SK-N-SH (cell line): Measurements from ENCODE around the gene EED. TPM values are rescaled to one million over a fixed set of nuclear protein-coding genes. Genes with fewer than 3 reads are reported as not detected.

Source experiments
- CTCF ChIA-PET: fragments of 300-600, 350-600 bp; formaldehyde crosslinking; extraction: SDS; loops from one replicate; lab custom pipeline; 2021; lab: Yijun Ruan, JAX
- POLR2A ChIA-PET: fragments of 350-600 bp; sonication (Branson Sonifier 250); formaldehyde crosslinking; extraction: SDS; loops from one replicate; lab custom pipeline; 2020; ENCODE audit warnings: antibody characterized with exemption, inconsistent platforms; lab: Yijun Ruan, JAX
- DNase-seq: peaks from one replicate; pipeline ENCODE4 v3.0.0; 2012
- H2AFZ ChIP-seq: fragments of 200-600 bp; sonication (generic); 2 replicates; pipeline ENCODE4 v1.8.1; 2016; ENCODE audit warnings: antibody characterized with exemption, mild to moderate bottlenecking, low read depth
- H3F3A ChIP-seq: fragments of 200-600 bp; sonication (generic); replicated peaks from 2 replicates; pipeline ENCODE3; 2016; ENCODE audit warnings: antibody characterized with exemption, mild to moderate bottlenecking; ENCODE audit not compliant: insufficient read depth
- H3K27ac ChIP-seq, 2 experiments: fragments of 200-500 bp in 1 of 2; fragments of 200-600 bp in 1 of 2; sonication (Bioruptor generic) in 1 of 2; sonication (generic), shearing (Covaris generic) in 1 of 2; 2 replicates each; pipeline versions ENCODE4 v1.5.1 to v1.6.1; 2014 to 2016; ENCODE audit warnings: low read depth in 2 of 2, inconsistent platforms in 1 of 2, low read length in 1 of 2, mild to moderate bottlenecking in 1 of 2, mixed read lengths in 1 of 2
- H3K27me3 ChIP-seq: fragments of 200-600 bp; sonication (generic), shearing (Covaris generic); 2 replicates; pipeline ENCODE4 v1.6.1; 2016; ENCODE audit warnings: mixed run types; ENCODE audit not compliant: insufficient read depth
- H3K36me3 ChIP-seq, 2 experiments: fragments of 200-500 bp in 1 of 2; fragments of 200-600 bp in 1 of 2; sonication (Bioruptor generic) in 1 of 2; sonication (generic) in 1 of 2; replicated peaks in 1 of 2; 2 replicates each; pipeline versions ENCODE3 to v1.5.1; 2014 to 2016; ENCODE audit warnings: low read length in 1 of 2, mild to moderate bottlenecking in 1 of 2; ENCODE audit not compliant: insufficient read depth in 2 of 2, control insufficient read depth in 1 of 2
- H3K4me1 ChIP-seq, 2 experiments: fragments of 200-500 bp in 1 of 2; fragments of 200-600 bp in 1 of 2; sonication (Bioruptor generic) in 1 of 2; sonication (generic), shearing (Covaris generic) in 1 of 2; 2 replicates each; pipeline versions ENCODE4 v1.5.1 to v1.6.1; 2014 to 2016; ENCODE audit warnings: low read depth in 1 of 2, low read length in 1 of 2, mixed run types in 1 of 2; ENCODE audit not compliant: insufficient read depth in 2 of 2, control insufficient read depth in 1 of 2
- H3K4me2 ChIP-seq: fragments of 200-600 bp; sonication (generic), shearing (Covaris generic); 2 replicates; pipeline ENCODE4 v1.6.1; 2017; ENCODE audit warnings: mixed run types
- H3K4me3 ChIP-seq, 2 experiments: fragments of 200-500 bp in 1 of 2; fragments of 200-600 bp in 1 of 2; sonication (Bioruptor generic) in 1 of 2; sonication (generic), shearing (Covaris generic) in 1 of 2; 2 replicates each; pipeline versions ENCODE4 v1.5.1 to v1.8.1; 2014 to 2016; ENCODE audit warnings: low read depth in 2 of 2, inconsistent platforms in 1 of 2, low read length in 1 of 2, mild to moderate bottlenecking in 1 of 2, mixed read lengths in 1 of 2, moderate library complexity in 1 of 2
- H3K79me2 ChIP-seq: fragments of 200-600 bp; sonication (generic); 2 replicates; pipeline ENCODE4 v1.8.1; 2017; ENCODE audit warnings: mild to moderate bottlenecking; ENCODE audit not compliant: insufficient read depth
- H3K9ac ChIP-seq: fragments of 200-600 bp; sonication (generic); 2 replicates; pipeline ENCODE4 v1.6.1; 2017; ENCODE audit warnings: mixed run types
- H3K9me2 ChIP-seq: fragments of 200-600 bp; sonication (generic); 2 replicates; pipeline ENCODE4 v1.6.1; 2017; ENCODE audit warnings: mixed run types
- H3K9me3 ChIP-seq: fragments of 200-600 bp; sonication (generic); 2 replicates; pipeline ENCODE4 v1.6.1; 2017; ENCODE audit warnings: mixed run types, mild to moderate bottlenecking, moderate library complexity
- H4K20me1 ChIP-seq: fragments of 200-600 bp; sonication (generic); 2 replicates; pipeline ENCODE4 v1.6.1; 2017; ENCODE audit warnings: mild to moderate bottlenecking, mixed run types; ENCODE audit not compliant: insufficient read depth
- CHD2 ChIP-seq: fragments of 150-350 bp; IDR thresholded peaks from 2 replicates; pipeline ENCODE4 v1.6.1; 2018; ENCODE audit warnings: low read length; ENCODE audit not compliant: partially characterized antibody
- ELF1 ChIP-seq: IDR thresholded peaks from 2 replicates; pipeline ENCODE4 v1.4.0; 2012
- FOSL2 ChIP-seq: IDR thresholded peaks from 2 replicates; pipeline ENCODE4 v1.4.0; 2012; ENCODE audit warnings: low read depth, mild to moderate bottlenecking, moderate library complexity, borderline replicate concordance
- FOXM1 ChIP-seq: IDR thresholded peaks from 2 replicates; pipeline ENCODE4 v1.4.0; 2012; ENCODE audit warnings: low read depth, mild to moderate bottlenecking
- GABPA ChIP-seq: IDR thresholded peaks from 2 replicates; pipeline ENCODE4 v1.4.0; 2012; ENCODE audit warnings: low read depth, mild to moderate bottlenecking
- JUND ChIP-seq: IDR thresholded peaks from 2 replicates; pipeline ENCODE4 v1.4.0; 2012
- MEF2A ChIP-seq: IDR thresholded peaks from 2 replicates; pipeline ENCODE4 v1.4.0; 2012; ENCODE audit warnings: low read depth, borderline replicate concordance
- MXI1 ChIP-seq: IDR thresholded peaks from 2 replicates; pipeline ENCODE4 v1.6.1; 2012; ENCODE audit warnings: mild to moderate bottlenecking, low read depth, low read length, improper control_type of control experiment
- PBX3 ChIP-seq: IDR thresholded peaks from 2 replicates; pipeline ENCODE4; 2012
- RCOR1 ChIP-seq: fragments of 150-350 bp; IDR thresholded peaks from 2 replicates; pipeline ENCODE4 v1.6.1; 2017; ENCODE audit warnings: antibody characterized with exemption, low read length
- RFX5 ChIP-seq: IDR thresholded peaks from 2 replicates; pipeline ENCODE4 v1.6.1; 2012; ENCODE audit warnings: mild to moderate bottlenecking, improper control_type of control experiment, low read length
- RXRA ChIP-seq: IDR thresholded peaks from 2 replicates; pipeline ENCODE4 v1.4.0; 2012; ENCODE audit warnings: low read depth, mild to moderate bottlenecking, borderline replicate concordance
- SIN3A ChIP-seq: IDR thresholded peaks from 2 replicates; pipeline ENCODE4 v1.6.1; 2012; ENCODE audit warnings: low read depth, mild to moderate bottlenecking, low read length, moderate library complexity, borderline replicate concordance
- SMC3 ChIP-seq: IDR thresholded peaks from 2 replicates; pipeline ENCODE4 v1.6.1; 2012; ENCODE audit warnings: low read depth, low read length, improper control_type of control experiment
- TAF1 ChIP-seq: IDR thresholded peaks from 2 replicates; pipeline ENCODE4 v1.6.1; 2012; ENCODE audit warnings: low read depth, mild to moderate bottlenecking, low read length, moderate library complexity, borderline replicate concordance
- YY1 ChIP-seq: IDR thresholded peaks from 2 replicates; pipeline ENCODE4 v1.4.0; 2012; ENCODE audit warnings: low read depth, mild to moderate bottlenecking
- WGBS: methylation state at CpG from one replicate; pipeline ENCODE4 v1.1.6; 2017; ENCODE audit warnings: low lambda C conversion rate; 5-methylcytosine and 5-hydroxymethylcytosine counted together
- polyA plus RNA-seq, 3 experiments: library from polyadenylated mRNA; depleted of rRNA; stranded (reverse); fragments of >200 nt; gene quantifications; 2 replicates each; pipeline ENCODE4 v1.2.3, GENCODE V29; 2012
- TF ChIP-seq, protein P1 (sequence below): fragments of 200-600 bp; sonication (generic); IDR thresholded peaks from 2 replicates; pipeline ENCODE4 v1.6.1; 2017; ENCODE audit warnings: antibody characterized with exemption, mild to moderate bottlenecking, moderate library complexity

EED gene
- polyA plus RNA-seq, 1 of the 3 experiments (the other 2 are of a cell fraction) = 12.8 TPM

- DNase-seq = no peak
- Histone ChIP-seq H3K79me2 (peaks cover 50% of the 10 kb centered on the region), H3K4me2 (no peak overlapping the region), H3F3A (peaks cover 5% of the 10 kb centered on the region), H3K9me3 (no peaks in the 10 kb centered on the region), H3K27ac (no peak overlapping the region), H3K4me3 (no peak overlapping the region), H3K36me3 (peaks cover 19 to 30% of the 10 kb centered on the region in 2 experiments), H3K4me1 (no peaks in the 10 kb centered on the region), H3K9ac (no peak overlapping the region), H4K20me1 (no peaks in the 10 kb centered on the region), H3K9me2 (no peaks in the 10 kb centered on the region), H3K27me3 (no peaks in the 10 kb centered on the region)
- ChIA-PET CTCF (interaction anchor here (0.8 kb wide), 1 partner anchor 9 kb away, joined by 3 read pairs; no protein-coding TSS in a partner anchor), POLR2A (no interaction called here)
- TF ChIP-seq TAF1 = no peak
- no peak for TF ChIP-seq RCOR1
- TF ChIP-seq SMC3 = no peak
- no peak for TF ChIP-seq PBX3
- TF ChIP-seq MEF2A = no peak
- TF ChIP-seq JUND = no peak
- TF ChIP-seq FOSL2 = no peak
- no peak for TF ChIP-seq RXRA
- TF ChIP-seq CHD2 = no peak
- TF ChIP-seq ELF1 = no peak
- no peak for TF ChIP-seq GABPA
- TF ChIP-seq, all 33 proteins: peak for 0
- no peak overlapping the region for H2AFZ ChIP-seq
These were observed 12.9 kb downstream of the EED start for GRCh38 chr11:86257446-86257845.

DNA sequence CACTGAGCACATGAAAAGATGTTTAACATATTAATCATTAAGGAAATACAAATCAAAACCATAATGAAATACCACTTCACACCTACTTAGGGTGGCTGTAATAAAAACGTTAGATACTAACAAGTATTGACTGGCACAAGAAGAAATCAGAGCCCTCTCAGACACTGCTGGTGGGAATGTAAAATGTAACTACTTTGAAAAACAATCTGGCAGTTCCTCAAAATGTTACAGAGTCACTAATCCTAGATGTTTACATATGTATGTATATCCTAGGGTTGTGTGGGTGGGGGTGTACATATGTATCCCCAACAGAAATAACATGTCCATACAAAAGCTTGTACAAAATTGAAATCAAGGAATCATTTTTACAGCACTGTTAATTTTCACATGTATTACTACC lies 15.2 kb downstream of the EED start:
- CTCF ChIA-PET = interaction anchor here (0.7 to 1.1 kb wide), 3 partner anchors 14 to 404 kb away, joined by 3 to 4 read pairs (median 3); no protein-coding TSS in a partner anchor
- TF ChIP-seq CHD2 (no peak), JUND (no peak), YY1 (no peak), SIN3A (no peak), ELF1 (no peak), PBX3 (no peak), FOXM1 (no peak), RFX5 (no peak), MXI1 (no peak), RXRA (no peak)
- TF ChIP-seq, protein P1, sequence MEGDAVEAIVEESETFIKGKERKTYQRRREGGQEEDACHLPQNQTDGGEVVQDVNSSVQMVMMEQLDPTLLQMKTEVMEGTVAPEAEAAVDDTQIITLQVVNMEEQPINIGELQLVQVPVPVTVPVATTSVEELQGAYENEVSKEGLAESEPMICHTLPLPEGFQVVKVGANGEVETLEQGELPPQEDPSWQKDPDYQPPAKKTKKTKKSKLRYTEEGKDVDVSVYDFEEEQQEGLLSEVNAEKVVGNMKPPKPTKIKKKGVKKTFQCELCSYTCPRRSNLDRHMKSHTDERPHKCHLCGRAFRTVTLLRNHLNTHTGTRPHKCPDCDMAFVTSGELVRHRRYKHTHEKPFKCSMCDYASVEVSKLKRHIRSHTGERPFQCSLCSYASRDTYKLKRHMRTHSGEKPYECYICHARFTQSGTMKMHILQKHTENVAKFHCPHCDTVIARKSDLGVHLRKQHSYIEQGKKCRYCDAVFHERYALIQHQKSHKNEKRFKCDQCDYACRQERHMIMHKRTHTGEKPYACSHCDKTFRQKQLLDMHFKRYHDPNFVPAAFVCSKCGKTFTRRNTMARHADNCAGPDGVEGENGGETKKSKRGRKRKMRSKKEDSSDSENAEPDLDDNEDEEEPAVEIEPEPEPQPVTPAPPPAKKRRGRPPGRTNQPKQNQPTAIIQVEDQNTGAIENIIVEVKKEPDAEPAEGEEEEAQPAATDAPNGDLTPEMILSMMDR = no peak

More for the DNA sequence above, 15.2 kb downstream of the EED start:
- H2AFZ ChIP-seq = no peak overlapping the region
- POLR2A ChIA-PET = no interaction called here
- H3F3A ChIP-seq = peaks cover 5% of the 10 kb centered on the region
- H3K9me3 ChIP-seq = no peaks in the 10 kb centered on the region
- no peak overlapping the region for H3K9ac ChIP-seq
- peaks cover 28% of the 10 kb centered on the region for H3K79me2 ChIP-seq
- no peaks in the 10 kb centered on the region for H3K9me2 ChIP-seq
- H3K36me3 ChIP-seq = peaks cover 14 to 35% of the 10 kb centered on the region in 2 experiments
- DNase-seq = no peak
- H3K4me3 ChIP-seq = no peak overlapping the region
- no peaks in the 10 kb centered on the region for H3K27me3 ChIP-seq
- no peaks in the 10 kb centered on the region for H3K4me1 ChIP-seq
- H4K20me1 ChIP-seq = no peaks in the 10 kb centered on the region
- 70% methylated on average over 1 of the region's 1 CpG for WGBS
- H3K27ac ChIP-seq = no peak overlapping the region
- H3K4me2 ChIP-seq = no peak overlapping the region
